HG03342 (cell line): ENCODE results near the gene TJP2.
A peak's percentile ranks its signal among the peaks of the same experiment; 100 is the strongest.

Source experiments
- ATAC-seq: cut with Tn5 transposase; IDR thresholded peaks from one replicate; pipeline ENCODE4 v1.9.1; 2021; ENCODE audit warnings: mild to moderate bottlenecking, moderate library complexity; ENCODE audit not compliant: unreplicated experiment

Gene TJP2

GRCh38 chr9:69222970-69223369 lies 48.9 kb downstream of the TJP2 start:
- no peak for ATAC-seq

- peak; percentile 52 for ATAC-seq
Observed at GRCh38 chr9:69223605-69224004, 49.5 kb downstream of the TJP2 start.

- ATAC-seq = no peak
Observed at GRCh38 chr9:69229367-69229766, 55.3 kb downstream of the TJP2 start.

- no peak for ATAC-seq
Observed at GRCh38 chr9:69232135-69232534, 58.1 kb downstream of the TJP2 start.

- ATAC-seq = no peak
Observed at GRCh38 chr9:69234683-69235082, 60.6 kb downstream of the TJP2 start.

- no peak for ATAC-seq
Observed at GRCh38 chr9:69236188-69236587, 62.1 kb downstream of the TJP2 start.

GRCh38 chr9:69237702-69238295 lies 63.7 kb downstream of the TJP2 start:
- ATAC-seq = no peak

GRCh38 chr9:69243116-69243515 lies 69.0 kb downstream of the TJP2 start:
- no peak for ATAC-seq

- ATAC-seq = no peak
Observed at GRCh38 chr9:69246629-69247028, 72.6 kb downstream of the TJP2 start.

- no peak for ATAC-seq
Observed at GRCh38 chr9:69248005-69248404, 73.9 kb downstream of the TJP2 start.

- no peak for ATAC-seq
Observed at GRCh38 chr9:69249337-69249736, 75.3 kb downstream of the TJP2 start.

GRCh38 chr9:69250681-69251080 lies 76.6 kb downstream of the TJP2 start:
- no peak for ATAC-seq

- ATAC-seq = no peak
Observed at GRCh38 chr9:69252436-69252835, 78.4 kb downstream of the TJP2 start.

- ATAC-seq = no peak
Observed at GRCh38 chr9:69253057-69253456, 79.0 kb downstream of the TJP2 start.

- ATAC-seq = no peak
Observed at GRCh38 chr9:69254223-69254622, 80.1 kb downstream of the TJP2 start.

GRCh38 chr9:69255591-69255990 lies 81.5 kb downstream of the TJP2 start:
- ATAC-seq = no peak

GRCh38 chr9:69258551-69258950 lies 84.5 kb downstream of the TJP2 start:
- ATAC-seq = no peak

- ATAC-seq = no peak
Observed at GRCh38 chr9:69260161-69260560, 86.1 kb downstream of the TJP2 start.

- ATAC-seq = no peak
Observed at GRCh38 chr9:69261636-69262035, 87.6 kb downstream of the TJP2 start.

- ATAC-seq = no peak
Observed at GRCh38 chr9:69264526-69264925, 90.4 kb downstream of the TJP2 start.

GRCh38 chr9:69265891-69266290 lies 91.8 kb downstream of the TJP2 start:
- ATAC-seq = no peak

GRCh38 chr9:69272212-69272611 lies 98.1 kb downstream of the TJP2 start:
- no peak for ATAC-seq

GRCh38 chr9:69273161-69273560 lies 99.1 kb downstream of the TJP2 start:
- no peak for ATAC-seq
